DMS 273 treated with DMSO at 0.1 percent for 48 hours (cell line): ENCODE results near the gene CHEK1.
A peak's percentile ranks its signal among the peaks of the same experiment; 100 is the strongest.
"Not testable (repeated sequence)": the region's sequence is repeated elsewhere in the genome, so short reads cannot be mapped to it uniquely, and the experiment has no call there.

Experiments
- DNase-seq: peaks from one replicate; lab custom pipeline; 2025; lab: John Stamatoyannopoulos, UW

The CHEK1 gene

DNA sequence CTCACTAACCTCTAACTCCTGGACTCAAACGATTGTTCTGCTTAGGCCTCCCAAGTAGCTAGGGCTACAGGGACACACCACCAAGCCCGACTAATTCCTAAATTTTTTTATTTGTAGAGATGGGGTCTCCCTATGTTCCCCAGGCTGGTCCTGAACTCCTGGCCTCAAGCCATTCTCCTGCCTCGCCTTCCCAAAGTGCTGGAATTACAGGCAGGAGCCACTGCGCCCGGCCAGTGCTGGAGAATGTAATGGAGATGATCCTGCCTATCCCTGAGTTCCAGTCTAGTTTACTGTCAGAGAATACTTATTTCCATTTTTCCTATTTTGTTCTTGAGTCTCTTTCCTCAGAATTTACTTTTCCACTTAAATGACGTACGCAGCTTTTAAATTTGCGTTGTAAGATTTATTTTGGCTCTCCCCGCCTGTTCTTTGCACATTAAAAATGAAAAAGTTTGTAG is at the start of gene CHEK1:
Gene CHEK1 (plus strand): TSS at position 408 of the 458 bp plus-strand sequence. CDS start 1,606 bp downstream, outside the sequence.
- DNase-seq = no peak

DNA sequence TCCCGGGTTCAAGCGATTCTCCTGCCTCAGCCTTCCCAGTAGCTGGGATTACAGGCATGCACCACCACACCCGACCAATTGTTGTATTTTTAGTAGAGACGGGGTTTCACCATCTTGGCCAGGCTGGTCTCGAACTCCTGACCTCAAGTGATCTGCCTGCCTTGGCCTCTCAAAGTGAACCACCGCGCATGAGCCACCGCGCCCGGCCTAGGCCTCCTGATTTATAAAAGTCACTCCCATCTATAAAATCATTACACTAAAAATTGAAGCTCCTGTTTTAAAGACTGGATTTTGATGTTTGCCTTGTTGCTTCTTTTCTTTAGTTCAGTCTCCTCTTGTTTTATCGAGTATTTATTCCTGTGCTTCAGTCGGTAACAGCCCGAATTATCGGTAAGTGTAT is 47.8 kb upstream of the CHEK1 start:
- DNase-seq = not testable (repeated sequence)

DNA sequence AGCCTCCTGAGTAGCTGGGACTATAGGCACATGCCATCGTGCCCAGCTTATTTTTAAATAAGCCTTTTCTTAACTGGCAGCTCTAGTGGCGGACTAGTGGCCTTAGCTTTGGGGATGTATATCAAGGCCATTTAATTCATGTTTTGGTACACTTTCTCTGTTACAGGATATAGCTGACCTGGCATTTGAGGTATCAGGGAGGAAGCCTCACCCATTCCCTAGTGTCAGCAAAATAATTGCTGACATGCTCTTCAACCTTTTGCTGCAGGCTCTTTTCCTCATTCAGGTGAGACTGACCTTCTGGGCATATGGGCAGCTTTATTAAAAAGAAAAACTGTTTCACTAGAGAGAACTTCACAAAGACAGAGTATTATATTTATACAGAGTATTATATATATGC is 46.2 kb upstream of the CHEK1 start:
- no peak for DNase-seq

DNA sequence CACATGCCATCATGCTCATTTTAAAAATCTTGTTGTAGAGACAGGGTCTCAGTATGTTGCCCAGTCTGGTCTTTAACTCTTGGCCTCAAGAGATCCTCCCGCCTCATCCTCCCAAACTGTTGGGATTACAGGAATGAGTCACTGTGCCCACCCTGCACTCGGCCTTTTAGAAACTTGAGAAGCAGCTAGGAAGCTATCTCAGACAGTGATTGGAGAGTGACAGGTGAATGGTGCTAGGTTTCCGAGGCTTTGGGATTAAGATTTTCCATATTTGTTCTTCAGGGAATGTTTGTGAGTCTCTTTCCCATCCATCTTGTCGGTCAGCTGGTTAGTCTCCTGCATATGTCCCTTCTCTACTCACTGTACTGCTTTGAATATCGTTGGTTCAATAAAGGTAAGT is 45.2 kb upstream of the CHEK1 start:
- DNase-seq = no peak

DNA sequence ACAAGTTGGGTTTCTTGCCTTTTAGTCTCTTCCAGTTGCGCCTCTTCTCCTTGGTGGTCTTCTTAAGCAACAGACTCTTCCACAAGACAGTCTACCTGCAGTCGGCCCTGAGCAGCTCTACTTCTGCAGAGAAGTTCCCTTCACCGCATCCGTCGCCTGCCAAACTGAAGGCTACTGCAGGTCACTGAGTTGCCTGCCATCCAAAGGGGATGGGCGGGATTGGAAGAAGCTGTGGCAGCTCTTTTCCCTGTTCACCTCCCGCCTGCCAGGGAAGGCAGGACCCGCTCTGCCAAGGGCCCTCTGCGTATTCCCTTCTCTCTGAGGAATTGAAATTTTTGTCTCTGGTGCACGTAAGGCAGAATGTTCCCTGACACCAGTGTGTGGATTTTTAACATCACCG is 41.5 kb upstream of the CHEK1 start:
- no peak for DNase-seq

DNA sequence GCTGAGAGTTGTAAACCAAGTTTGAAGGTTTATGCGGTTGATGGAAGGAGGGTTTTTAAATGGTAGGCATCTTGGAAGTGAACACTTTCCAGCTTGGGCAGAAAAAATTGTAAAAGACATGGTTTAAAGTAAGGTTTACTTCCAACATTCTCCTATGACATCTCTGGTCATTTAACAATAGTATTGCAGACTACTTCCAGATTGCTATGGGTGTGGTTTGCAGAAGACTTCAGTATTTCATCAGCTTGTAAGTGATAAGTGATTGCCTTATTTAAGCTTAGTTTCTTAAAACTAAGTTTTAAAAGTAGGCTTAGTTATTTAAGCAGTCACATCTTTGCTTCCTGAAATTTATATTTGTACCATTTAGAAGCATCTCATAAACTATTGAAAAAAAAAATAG is 39.5 kb upstream of the CHEK1 start:
- DNase-seq = no peak

DNA sequence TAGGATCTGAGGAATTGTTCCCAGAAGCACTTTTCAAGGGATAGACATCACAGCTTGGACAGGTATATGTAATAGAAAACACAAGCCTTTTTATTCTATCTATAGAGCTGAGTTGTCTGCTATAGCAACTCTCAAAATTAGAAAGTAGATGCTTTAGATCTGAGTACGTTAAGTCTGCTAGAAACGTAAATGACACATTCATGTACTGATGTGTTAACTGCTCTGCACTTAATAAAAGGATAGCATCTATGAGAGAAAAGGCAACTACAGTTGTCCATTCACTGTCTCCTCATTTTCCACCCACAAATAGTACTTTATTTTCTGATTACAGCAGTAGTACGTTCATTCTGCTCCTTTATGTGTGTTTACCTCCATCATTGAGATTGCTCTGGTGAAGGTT is 38.3 kb upstream of the CHEK1 start:
- DNase-seq = no peak

DNA sequence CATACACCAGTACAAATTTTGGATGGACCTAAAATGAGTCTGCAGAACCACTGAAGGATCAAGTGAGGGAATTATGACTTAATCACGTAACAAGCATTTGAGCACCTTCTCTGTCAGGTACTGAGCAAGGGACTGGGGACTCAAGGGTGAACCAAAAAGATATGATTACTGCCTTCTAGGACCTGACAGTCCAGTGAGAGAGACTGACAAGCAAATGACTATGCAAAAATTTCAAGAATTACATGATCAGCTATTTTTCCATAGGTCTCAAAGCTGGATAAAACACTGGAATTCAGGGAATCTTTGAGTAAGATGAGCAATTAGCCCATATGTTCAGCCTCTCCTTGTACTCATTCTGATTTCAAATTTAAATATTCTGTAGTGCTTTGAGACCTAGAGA is 37.5 kb upstream of the CHEK1 start:
- no peak for DNase-seq

DNA sequence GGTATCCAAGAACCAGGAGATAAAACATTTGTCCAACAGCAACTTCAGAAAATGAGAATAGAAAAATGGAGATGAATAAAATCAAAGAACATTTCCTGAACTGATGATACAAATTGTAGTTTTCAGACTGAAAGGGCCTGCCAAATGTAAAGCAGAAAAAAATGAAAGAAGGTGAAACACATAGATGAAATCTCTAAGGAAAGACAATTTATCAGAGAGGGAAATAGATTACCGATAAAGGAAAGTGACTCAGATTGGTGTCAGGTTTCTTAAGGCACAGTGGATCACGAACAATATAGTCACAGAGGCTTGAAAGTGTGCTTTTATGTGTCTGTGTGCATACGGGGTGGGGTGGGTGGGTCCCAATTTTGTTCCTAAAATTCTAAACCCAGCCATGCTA is 36.5 kb upstream of the CHEK1 start:
- DNase-seq = no peak

DNA sequence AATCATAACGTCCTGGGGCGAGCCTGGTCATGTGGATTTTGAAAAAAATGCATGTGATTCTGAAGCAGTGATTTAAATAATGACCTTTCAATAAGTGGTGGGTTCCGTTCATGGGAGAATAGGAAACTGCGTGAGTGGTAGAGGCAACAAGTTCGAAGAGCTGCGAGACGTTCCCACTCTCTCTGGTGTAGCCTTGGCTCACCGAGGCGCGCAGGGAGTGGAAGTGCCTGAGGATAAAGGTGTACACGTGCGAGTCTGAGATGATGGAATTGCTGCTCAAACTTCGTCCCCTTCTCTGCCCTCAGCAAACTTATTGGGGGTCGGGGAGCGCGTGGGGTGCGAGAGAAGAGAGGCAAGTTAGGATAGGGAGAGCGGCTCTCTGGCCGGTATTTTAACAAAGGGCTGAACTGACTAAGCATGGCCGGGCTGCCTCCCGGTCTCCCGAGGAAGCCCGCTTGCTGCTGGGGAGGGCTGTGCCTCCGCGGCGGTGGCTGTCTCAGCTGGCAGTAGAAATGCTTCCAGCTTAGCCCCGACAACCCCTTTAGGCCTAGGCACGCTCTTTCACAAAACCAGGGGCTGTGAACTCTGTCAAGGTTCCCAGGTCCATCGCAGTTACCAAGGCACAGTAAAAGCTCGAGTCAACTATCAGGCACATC is 33.2 kb upstream of the CHEK1 start:
- DNase-seq = no peak

DNA sequence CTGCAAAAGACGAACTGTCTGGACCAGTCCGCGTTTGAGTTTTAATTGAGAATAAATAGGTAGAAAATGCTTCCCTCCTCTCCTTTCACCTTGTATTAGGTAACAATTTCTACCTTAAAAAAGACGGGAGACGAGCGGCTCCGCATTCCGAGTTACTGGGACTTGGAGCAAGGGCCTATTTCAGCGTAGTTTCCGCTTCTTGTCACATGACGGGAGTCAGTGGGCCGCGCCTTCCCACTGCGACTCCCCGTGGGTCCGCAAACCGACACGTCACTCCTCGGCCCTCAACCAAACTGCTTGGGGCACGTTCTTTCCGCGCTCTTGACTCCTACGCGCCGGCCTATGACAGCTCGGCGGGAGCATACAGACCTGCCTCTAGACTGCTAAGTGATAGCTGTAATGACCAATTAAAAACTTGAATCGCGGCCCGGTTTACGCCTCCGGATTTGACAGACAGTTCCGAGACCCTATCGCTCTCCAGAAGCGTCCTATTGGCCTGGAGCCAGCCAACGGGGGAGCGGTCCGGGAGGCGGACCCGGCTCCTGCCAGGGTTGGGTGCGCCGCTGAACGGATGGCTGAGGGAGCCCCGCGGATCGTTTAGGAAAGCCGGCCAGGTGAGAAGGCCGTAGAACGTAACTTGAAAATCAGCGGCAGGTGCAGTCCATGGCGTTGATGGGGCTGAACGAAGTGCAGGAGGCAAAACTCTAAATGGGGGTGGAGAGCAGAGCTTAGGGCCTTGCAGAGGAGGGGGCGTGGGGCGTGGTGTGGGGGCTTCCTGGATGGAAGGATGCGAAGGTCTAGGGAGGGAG is 32.5 kb upstream of the CHEK1 start, which contains the start of gene STT3A:
Gene STT3A (plus strand): TSS at position 548 of the 809 bp plus-strand sequence. CDS start 3,064 bp downstream, outside the sequence.
- DNase-seq = peak; percentile 97

DNA sequence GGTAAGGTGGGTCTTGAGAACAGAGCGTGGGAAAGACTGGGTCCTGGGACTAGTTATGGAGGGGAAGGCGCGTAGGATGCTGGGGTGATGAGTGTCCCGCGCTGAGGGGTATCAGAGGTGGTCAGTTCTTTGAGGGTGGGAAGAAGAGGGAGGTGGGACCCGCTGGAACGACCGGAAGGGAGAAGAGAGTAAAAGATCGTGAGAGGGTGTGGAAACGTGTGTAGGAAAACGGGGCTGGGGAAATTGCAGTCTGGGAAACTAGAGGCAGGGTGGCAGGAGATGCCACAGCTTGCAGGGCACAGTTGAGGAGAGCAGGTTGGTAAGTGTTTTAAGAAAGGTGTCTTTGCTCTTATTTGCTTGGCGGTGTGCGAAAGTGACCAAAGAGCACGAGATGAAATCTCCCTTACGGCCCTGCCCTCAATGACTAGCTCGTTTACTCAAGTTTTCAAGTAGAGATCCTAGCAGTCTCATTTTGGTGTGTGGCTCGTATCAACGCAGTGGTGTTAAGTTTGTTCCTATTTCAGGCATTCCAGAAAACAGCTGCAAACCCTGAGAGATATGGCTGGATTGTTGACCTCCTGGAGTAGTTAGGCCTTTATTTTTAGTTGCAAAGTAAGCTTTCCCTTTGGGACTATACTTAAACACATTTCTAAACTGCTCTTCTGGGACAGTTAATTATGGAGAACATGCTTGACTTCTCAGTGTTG is 31.7 kb upstream of the CHEK1 start:
- no peak for DNase-seq

DNA sequence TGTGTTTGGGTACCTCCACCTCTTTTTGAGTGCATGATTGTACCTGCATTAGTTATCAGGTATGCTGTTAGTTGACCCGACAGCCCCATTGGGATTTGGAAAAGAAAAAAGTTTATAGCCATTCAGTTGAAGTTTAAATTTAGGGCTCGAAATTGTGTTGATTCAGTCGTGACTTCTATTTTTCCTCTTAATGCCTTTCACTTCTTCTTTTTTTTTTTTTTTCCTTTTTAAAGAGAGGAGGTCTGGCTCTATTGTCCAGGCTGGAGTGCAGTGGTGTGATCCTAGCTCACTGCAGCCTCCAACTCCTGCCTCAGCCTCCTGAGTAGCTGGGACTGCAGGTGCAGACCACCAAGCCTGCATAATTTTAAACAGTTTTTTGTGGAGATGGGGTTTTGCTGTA is 30.0 kb upstream of the CHEK1 start:
- no peak for DNase-seq

DNA sequence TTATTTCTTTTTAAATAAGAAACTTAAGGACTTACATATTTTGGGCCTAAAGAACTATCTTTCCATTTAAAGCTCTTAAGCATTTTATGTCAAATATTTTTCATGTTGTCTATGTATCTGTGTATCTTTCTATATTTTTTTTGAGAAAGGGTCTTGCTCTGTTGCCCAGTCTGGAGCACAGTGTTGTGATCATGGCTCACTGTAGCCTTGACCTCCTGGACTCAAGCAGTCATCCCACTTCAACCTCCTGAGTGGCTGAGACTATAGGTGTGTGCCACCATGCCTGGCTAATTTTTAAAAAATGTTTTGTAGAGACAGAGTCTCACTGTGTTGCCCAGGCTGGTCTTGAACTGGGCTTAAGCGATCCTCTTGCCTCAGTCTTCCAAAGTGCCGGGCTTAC is 24.3 kb upstream of the CHEK1 start:
- no peak for DNase-seq

DNA sequence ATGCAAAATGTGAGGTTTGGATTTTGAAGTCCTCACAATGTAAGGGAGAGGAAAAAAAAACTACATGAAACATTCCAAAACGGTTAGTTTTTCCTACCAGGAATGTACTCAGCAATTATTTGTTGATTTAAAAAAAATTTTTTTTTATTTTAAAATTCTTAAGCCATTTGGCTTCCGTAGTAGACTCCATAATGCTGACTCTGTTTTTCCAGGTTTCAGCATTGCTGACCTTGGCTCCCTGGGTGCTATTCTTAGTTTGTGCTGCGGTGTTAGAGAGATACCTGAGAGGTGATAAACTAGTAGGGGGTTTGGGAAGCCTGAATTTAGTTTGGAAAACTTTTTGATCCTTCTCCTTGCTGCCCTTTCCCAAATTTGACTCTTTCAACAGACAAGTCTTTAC is 21.8 kb upstream of the CHEK1 start:
- DNase-seq = no peak

DNA sequence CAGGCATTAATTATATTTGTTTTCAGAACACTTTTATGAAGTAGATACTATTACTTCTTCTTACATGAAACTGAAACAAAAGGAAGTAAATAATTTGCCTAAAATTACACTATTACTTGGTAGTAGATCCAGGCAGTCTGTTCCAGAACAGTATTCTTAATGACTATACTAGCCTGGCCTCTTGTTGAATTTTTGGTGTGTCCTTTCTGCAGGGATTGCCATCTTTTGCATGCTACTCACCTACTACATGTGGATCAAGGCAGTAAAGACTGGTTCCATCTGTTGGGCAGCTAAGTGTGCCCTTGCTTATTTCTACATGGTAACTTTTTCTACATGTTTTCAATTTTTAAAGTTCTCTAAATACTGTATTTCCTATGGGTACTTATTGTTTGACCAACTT is 19.5 kb upstream of the CHEK1 start:
- DNase-seq = no peak

DNA sequence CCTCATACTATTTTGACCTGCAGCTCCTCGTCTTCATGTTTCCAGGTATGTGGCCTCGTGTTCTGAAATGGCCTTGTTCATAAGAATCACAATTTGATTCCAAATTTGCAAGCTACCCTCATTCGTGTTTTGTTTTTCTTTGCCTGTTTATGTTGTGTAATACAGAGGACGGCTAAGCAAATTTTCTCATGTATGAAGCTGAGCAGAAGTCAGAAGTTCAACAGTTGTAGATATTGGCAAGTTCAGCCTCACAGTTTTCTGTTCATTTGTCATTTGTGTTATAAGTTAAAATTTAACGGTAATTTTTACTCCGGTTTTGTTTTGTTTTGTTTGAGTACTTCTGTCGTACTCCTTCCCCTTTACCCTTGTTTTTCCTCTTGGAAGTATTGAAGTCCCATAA is 15.4 kb upstream of the CHEK1 start:
- DNase-seq = no peak

DNA sequence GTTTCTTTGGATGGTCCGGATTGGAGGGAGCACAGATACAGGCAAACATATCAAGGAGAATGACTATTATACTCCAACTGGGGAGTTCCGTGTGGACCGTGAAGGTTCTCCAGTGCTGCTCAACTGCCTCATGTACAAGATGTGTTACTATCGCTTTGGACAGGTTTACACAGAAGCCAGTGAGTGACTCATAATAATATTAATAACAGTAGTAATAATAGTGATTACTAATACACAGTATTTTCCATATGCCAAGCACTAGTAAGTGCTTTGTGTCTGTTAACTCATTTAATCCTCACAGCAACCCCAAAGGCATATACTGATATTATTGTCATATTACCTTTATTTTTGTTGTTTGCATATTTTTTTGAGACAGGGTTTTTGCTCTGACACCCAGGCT is 6.6 kb upstream of the CHEK1 start:
- DNase-seq = no peak

DNA sequence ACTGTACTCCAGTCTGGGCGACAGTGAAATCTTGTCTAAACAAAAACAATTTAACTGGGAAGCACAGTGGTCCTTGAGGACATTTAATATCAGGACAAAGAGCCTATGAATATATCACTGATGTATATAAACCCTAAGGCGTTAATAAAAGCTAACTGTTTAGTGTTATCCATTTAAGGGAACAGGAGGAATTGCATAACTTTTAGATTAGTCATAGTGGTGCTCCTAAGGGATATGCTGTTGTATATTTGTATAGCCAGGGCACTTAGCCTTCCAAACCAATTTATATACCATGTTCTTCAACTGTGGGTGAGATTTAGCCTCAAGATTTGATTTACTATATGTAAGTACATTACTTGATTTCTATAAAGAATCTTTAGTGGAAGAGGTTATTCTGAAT is 3.0 kb upstream of the CHEK1 start:
- no peak for DNase-seq

DNA sequence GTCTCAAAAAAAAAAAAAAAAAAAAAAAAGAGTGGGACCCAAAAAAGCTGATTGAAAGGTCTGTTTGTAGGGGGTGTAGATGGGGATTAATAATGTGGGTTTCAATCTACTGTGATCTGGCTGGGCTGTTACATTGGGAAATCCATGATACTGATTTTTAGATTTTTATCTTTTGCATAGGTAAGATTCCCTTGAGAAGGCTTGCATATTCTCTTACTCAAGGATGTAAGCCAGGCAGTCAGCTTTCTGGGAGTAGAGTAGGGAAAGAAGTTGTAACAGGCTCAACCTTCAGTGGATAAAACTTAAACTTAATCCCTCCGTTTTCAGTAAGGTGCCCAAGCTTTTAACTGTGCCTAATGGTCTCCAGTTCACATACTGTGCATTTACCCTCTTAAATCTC is 1.9 kb upstream of the CHEK1 start:
- DNase-seq = no peak

DNA sequence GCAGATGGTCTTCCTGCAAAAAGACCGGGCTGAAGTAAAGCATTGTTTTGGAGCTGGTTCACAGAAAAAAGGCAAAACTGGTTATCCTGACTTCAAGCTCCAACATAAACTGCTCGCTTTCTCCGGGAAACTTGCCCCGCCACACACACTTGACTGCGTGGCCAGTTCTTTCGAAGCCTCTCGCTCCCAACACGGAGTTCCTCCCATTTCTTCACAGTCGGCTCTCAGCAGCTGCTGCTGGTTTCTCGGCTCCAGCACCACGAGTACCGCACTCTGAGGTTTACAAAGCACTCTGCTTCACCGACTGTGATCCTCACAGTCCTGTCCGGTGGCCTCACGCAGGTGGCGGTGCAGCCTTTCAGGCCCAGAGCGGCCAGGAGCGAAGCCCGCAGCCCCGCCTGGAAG is 264 bp downstream of the CHEK1 start:
- no peak for DNase-seq

DNA sequence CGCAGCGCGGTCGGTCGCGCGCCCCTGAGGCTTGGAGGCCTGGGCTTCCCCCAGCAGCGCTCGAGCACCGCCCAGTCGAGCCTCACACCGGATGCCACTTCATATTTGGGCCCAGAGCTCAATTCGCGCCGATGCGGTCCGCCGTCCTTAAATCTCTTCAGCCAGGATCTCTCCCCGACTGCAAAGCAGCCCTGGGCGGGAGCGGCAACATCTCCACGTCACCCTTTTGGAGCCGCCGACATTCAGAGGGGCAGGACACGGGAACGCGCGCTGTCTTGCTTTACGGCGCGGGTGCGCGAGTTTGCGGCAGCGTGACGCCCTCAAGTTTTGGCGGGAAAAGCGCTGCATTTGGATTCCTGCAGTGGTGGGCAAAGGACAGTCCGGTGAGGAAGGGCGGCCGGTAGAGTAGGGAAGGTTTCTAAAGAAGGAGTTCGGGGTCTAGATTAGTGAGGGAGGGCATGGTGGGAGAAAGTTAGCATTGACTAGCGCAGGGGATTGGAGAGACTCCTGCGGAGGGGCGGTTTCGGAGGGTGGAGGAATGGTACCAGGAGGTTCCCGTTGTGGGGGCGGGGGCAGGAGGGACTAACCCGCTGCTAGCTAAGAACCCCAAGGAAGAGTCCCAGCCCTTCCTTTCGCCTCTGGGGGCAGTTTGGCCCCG is 796 bp downstream of the CHEK1 start:
- peak; percentile 85 for DNase-seq
